GM12873 (cell line): ENCODE measurements around the gene FRG1.
A peak's percentile ranks its signal among the peaks of the same experiment; 100 is the strongest.

Source experiments
- CTCF ChIP-seq: IDR thresholded peaks from 2 replicates; pipeline ENCODE4 v1.5.1; 2012; ENCODE audit warnings: low read depth, mild to moderate bottlenecking, moderate library complexity, low read length, control low read depth; ENCODE audit not compliant: insufficient read depth; ENCODE audit errors: missing control alignments

FRG1 gene

DNA sequence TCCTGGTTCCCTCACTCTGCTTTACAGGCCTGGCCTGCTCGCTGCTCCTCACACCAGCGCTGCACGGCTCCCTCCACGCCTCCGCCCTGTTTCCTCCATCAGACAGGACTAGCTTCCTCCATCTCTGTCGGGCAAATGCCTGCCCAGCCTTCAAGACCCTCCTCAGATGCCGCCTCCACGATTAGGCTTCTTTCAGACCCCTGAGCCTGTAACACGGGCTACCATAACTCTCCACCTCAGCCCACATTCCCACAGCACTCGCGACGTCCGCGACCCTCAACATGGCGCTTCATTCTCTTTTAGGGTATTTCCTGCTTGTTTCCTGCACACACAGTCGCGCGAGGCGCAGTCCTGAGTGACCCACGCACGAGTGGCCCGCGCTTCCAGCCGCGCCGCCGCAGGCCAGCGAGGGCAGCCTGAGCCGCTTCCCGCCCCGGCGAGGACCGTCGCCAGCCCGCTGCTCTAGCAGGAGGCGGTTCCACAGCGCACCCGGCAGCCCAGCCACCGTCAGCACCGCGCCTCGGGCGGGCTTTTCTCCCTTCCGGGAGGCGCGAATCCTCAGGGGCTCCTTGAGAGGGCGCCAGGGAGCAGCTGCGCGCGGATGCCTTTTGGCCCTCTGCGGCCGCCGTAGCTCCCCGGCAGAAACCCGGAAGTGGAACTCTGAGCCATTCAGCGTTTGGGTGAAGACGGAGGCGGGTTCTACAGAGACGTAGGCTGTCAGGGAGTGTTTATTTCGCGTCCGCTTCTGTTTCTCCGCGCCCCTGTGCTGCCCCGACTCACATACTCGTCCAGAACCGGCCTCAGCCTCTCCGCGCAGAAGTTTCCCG, at the start of gene FRG1:
Gene FRG1, plus strand, starts transcription at position 695 of the 827 bp plus-strand sequence. CDS start 138 bp downstream, outside the sequence.
- peak; percentile 94 for TF ChIP-seq CTCF

- TF ChIP-seq CTCF, result no peak
These were observed 43.0 kb upstream of the FRG1 start for GRCh38 chr4:189897667-189898066.

DNA sequence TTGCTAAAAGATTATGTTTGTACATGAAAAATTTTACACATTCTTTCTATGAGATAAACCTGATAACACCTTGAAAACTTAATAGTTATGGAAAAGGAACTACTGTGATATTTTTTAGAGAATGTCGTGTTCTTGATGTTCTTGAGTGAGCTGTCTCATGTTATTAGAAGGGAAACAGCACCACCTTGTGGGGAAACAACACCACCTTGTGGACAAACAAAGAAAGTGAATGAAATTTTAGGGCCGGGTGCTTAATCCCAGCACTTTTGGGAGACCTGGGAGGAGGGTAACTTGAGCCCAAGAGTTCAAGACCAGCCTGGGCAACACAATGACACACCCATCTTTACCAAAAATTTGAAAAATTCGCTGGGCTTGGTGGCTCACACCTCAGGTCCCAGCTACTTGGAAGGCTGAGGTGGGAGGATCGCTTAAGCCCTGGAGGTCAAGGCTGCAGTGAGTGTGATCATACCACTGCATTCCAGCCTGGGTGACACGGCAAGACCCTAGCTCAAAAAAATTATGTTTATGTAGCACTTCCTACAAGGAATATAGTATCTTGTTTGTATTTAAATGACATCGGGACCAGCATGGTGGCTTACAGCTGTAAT, 36.1 kb upstream of the FRG1 start:
- peak; percentile 61 for TF ChIP-seq CTCF

DNA sequence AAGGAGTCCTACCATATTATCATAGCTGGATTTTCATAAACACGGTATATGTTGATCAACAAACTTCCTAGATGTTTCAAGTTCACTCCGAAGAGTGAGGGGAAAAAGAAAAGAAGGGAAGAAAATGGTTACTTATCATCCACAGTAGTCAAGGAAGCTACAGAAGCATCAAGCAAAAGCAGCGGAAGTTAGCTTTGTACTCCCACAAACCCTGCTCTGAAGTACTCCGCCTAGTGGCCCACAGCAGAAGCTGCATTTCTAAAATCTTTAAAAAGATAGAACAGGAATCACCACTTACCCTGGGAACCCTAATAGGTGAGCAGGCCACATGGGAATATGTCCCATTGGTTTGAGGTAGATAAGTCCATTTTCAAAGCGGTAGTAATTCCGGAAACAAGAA, 28.5 kb upstream of the FRG1 start:
- TF ChIP-seq CTCF, result peak; percentile 60

DNA sequence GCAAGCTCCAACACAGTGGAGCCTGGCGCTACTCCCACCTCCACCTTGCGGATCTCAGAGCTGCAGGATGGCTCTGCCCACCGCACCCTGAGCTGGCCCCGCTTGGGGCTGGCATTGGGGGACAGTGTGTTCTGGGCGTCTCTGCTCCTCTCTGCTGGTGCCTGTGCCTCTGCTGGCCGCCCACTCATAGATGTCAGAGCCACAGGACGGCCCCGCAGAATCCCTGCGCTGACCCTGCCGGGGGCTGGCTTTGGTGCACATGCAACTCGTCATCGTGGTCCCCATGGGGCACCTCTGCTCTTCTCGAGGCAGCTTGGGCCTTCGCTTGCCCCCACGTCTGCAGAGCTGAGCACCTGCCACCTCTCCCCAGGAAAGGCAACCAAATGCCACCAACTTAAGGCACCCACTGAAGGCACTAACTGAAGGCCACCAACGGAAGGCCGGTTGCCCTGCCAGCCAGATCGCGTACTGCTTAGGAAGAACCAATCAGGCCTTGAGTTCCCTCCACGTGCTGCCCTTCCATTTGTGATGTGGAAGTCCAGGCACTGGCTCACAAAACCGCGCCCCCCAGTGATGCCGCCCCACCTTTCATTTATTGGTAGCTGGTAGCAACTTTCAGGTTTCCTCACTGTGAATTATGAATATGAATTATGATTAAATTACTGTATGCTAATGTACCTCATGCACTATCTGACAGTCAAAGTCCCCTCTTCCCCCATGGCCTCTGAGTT, 23.3 kb upstream of the FRG1 start:
- no peak for TF ChIP-seq CTCF

- no peak for TF ChIP-seq CTCF
These were observed 19.6 kb upstream of the FRG1 start for GRCh38 chr4:189921058-189921457.

DNA sequence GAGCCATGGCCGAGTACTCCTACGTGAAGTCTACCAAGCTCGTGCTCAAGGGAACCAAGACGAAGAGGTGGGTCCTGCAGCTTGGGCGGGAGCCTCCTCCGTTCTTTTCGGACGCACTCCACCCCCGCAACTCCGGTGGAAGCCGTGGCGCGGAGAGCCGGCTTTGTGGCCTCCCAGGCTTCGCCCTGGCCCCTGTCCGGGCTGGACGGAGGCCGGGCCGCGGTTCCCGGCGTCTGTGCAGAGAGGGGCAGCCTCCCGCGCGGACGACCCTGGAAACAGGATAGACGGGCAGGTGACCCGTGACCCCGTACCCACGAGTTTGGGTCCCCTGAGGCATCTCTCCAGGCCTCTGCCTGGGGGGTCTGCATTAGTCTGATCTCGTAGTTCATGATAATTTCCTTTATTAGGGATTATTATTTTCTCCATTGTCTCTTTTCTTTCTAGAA, 356 bp downstream of the FRG1 start:
- TF ChIP-seq CTCF, result no peak
